Spleen (tissue), 11 donors: Measurements from ENCODE around the gene QRFP. TPM values are rescaled to one million over a fixed set of nuclear protein-coding genes. Genes with fewer than 3 reads are reported as not detected.

Experiments used
- DNase-seq: peaks from one replicate; pipeline ENCODE4 v3.0.0-alpha.2; 2020
- H3K27ac ChIP-seq, 8 donors: fragments of 200-600 bp; sonication (generic) in 7 of 8; 1 replicate in 4 of 8; 2 replicates in 4 of 8; pipeline versions ENCODE4 v1.5.0 to v1.8.0; 2016 to 2021; ENCODE audit warnings: inconsistent platforms in 4 of 8, mild to moderate bottlenecking in 4 of 8, moderate library complexity in 1 of 8
- H3K27me3 ChIP-seq, 7 donors: fragments of 200-600 bp; sonication (generic) in 6 of 7; replicated peaks in 1 of 7; 1 replicate in 4 of 7; 2 replicates in 3 of 7; pipeline versions ENCODE4 v1.5.0 to v1.8.0; 2016 to 2021; ENCODE audit warnings: inconsistent platforms in 3 of 7, mild to moderate bottlenecking in 1 of 7
- H3K36me3 ChIP-seq, 6 donors: fragments of 200-600 bp; sonication (generic) in 5 of 6; 1 replicate in 4 of 6; 2 replicates in 2 of 6; pipeline versions ENCODE4 v1.5.0 to v1.8.0; 2016 to 2021; ENCODE audit warnings: inconsistent platforms in 2 of 6
- H3K4me1 ChIP-seq, 6 donors: fragments of 200-600 bp; sonication (generic) in 5 of 6; 1 replicate in 3 of 6; 2 replicates in 3 of 6; pipeline versions ENCODE4 v1.5.0 to v1.8.0; 2016 to 2021; ENCODE audit warnings: inconsistent platforms in 3 of 6
- H3K4me3 ChIP-seq, 8 donors: fragments of 200-600 bp; sonication (generic) in 7 of 8; 1 replicate in 4 of 8; 2 replicates in 4 of 8; pipeline versions ENCODE4 v1.5.0 to v1.8.0; 2016 to 2021; ENCODE audit warnings: inconsistent platforms in 4 of 8, mild to moderate bottlenecking in 4 of 8, moderate library complexity in 2 of 8
- H3K9me3 ChIP-seq, 8 donors: fragments of 200-600 bp; sonication (generic) in 7 of 8; 1 replicate in 4 of 8; 2 replicates in 4 of 8; pipeline versions ENCODE4 v1.5.0 to v1.8.0; 2016 to 2021; ENCODE audit warnings: inconsistent platforms in 4 of 8
- CTCF ChIP-seq, 11 experiments: fragments of 200-600 bp in 7 of 11; fragments of 450-650 bp in 4 of 11; sonication (generic) in 4 of 11; IDR thresholded peaks in 8 of 11; conservative IDR thresholded peaks in 3 of 11; 1 replicate in 7 of 11; 2 replicates in 4 of 11; pipeline versions ENCODE4 v1.4.0 to v1.8.0; 2016 to 2021; ENCODE audit warnings: antibody characterized with exemption in 11 of 11, inconsistent platforms in 4 of 11, mild to moderate bottlenecking in 1 of 11
- POLR2A ChIP-seq, 3 donors: fragments of 450-650 bp; IDR thresholded peaks; one replicate each; pipeline ENCODE4 v1.5.1; 2017; ENCODE audit warnings: antibody characterized with exemption in 3 of 3, mild to moderate bottlenecking in 1 of 3
- POLR2AphosphoS5 ChIP-seq, 3 donors: sonication (generic); formaldehyde crosslinking; IDR thresholded peaks; one replicate each; pipeline ENCODE4 v1.5.1; 2017; ENCODE audit warnings: antibody characterized with exemption in 3 of 3
- whole genome bisulfite sequencing, 5 donors: extraction: QIAGEN DNeasy Blood & Tissue Kit in 3 of 5; methylation state at CpG; one replicate each; pipeline versions ENCODE4 v1.1.5 to v1.1.7; 2013 to 2018; 5-methylcytosine and 5-hydroxymethylcytosine counted together
- intact Hi-C: fragments of 100-400 bp; cut with DNase I; formaldehyde crosslinking; loops from one replicate; pipeline ENCODE4 v1.15.0; 2023; ENCODE audit warnings: low total_unique reads
- polyA plus RNA-seq, 3 donors: library from polyadenylated mRNA; stranded (reverse); fragments of 200-250 nt; gene quantifications; one replicate each; pipeline ENCODE4 v1.2.1, GENCODE V29; 2013
- total RNA-seq, 7 donors: library from RNA; depleted of rRNA in 3 of 7; stranded (reverse); fragments of >200 nt in 3 of 7; fragmentation: NEBNext Ultra II Directional in 4 of 7; extraction: Animal tissue kit (Norgen Biotek cat#: 25700) in 4 of 7; gene quantifications; one replicate each; pipeline versions ENCODE4 v1.1.0 to v1.2.1, GENCODE V29; 2016 to 2021
- donor health status: healthy with polysubstance abuse.
- donor health status: DM: no; HTN: no; CAD: no; lungs with moderate emphysema.
- donor health status: DM: no; HTN: no; CAD: no.
- donor health status: Bipolar disorder and iron deficiency.
- donor health status: healthy.
- donor health status: DM: no; HTN: no; CAD: no.
- donor health status: DM: yes; HTN: yes; CAD: no.

The QRFP gene
- total and polyA plus RNA-seq, 10 donors = 0.13 to 0.16 TPM; not detected in 8

GRCh38 chr9:130895481-130896232 is 955 bp downstream of the QRFP start:
- H3K4me1 ChIP-seq = peaks cover 0 to 21% (median 10%) of the 10 kb centered on the region in 6 donors
- no peak for DNase-seq
- peaks cover 0 to 29% (median 0%) of the 10 kb centered on the region in 6 donors for H3K36me3 ChIP-seq
- no peaks in the 10 kb centered on the region for H3K9me3 ChIP-seq
- no peak for TF ChIP-seq POLR2A (IDR thresholded peaks at IDR 0.05)
- TF ChIP-seq CTCF (IDR thresholded peaks at IDR 0.05 in 8 of 11, conservative IDR thresholded peaks at IDR 0.05 in 3 of 11) = no peak
- TF ChIP-seq POLR2AphosphoS5 (IDR thresholded peaks at IDR 0.05) = peak in 2 of 3 donors; percentile 17 to 41
- H3K27ac ChIP-seq = no peak overlapping the region
- WGBS, 5 donors = 62 to 79% (median 75%) methylated on average over 17 to 24 of the region's 24 CpGs
- no peak overlapping the region for H3K4me3 ChIP-seq
- intact Hi-C loops = no loop called here
- peaks cover 0 to 25% (median 7%) of the 10 kb centered on the region in 7 donors for H3K27me3 ChIP-seq

DNA sequence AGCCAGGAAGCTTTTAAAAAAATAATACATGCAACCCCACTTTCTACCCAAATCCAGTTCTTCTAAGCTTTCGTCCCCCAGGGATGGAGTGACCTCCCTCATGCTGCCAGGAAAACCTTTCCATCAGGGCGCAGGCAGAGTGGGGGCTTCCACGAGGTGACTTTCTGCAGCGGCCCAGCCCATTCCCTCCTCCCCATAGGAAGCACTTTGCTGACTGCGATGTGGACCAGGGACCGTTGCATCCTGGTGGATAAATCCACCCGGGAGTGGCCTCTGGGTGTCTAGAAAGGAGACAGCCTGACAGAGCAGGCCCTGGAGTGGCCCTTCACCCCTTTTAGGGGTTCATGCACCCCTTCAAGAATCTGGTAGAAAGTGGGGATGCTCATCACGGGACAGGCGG is 1.6 kb downstream of the QRFP start:
- H3K36me3 ChIP-seq = peaks cover 0 to 35% (median 3%) of the 10 kb centered on the region in 6 donors
- peaks cover 0 to 19% (median under 1%) of the 10 kb centered on the region in 7 donors for H3K27me3 ChIP-seq
- peaks cover 0 to 21% (median 10%) of the 10 kb centered on the region in 6 donors for H3K4me1 ChIP-seq
- no peak overlapping the region for H3K4me3 ChIP-seq
- H3K9me3 ChIP-seq = no peaks in the 10 kb centered on the region
- TF ChIP-seq POLR2A (IDR thresholded peaks at IDR 0.05) (no peak), CTCF (IDR thresholded peaks at IDR 0.05 in 8 of 11, conservative IDR thresholded peaks at IDR 0.05 in 3 of 11) (no peak), POLR2AphosphoS5 (IDR thresholded peaks at IDR 0.05) (no peak)
- 76 to 84% (median 82%) methylated on average over 5 to 9 of the region's 9 CpGs for WGBS, 5 donors
- H3K27ac ChIP-seq = no peak overlapping the region
- intact Hi-C loops = no loop called here
- DNase-seq = no peak

- H3K9me3 ChIP-seq = no peaks in the 10 kb centered on the region
- peaks cover 0 to 40% (median 5%) of the 10 kb centered on the region in 6 donors for H3K36me3 ChIP-seq
- H3K4me1 ChIP-seq = peaks cover 0 to 21% (median 10%) of the 10 kb centered on the region in 6 donors
- H3K27ac ChIP-seq = no peak overlapping the region
- TF ChIP-seq POLR2AphosphoS5 (IDR thresholded peaks at IDR 0.05) (no peak), CTCF (IDR thresholded peaks at IDR 0.05 in 8 of 11, conservative IDR thresholded peaks at IDR 0.05 in 3 of 11) (no peak), POLR2A (IDR thresholded peaks at IDR 0.05) (no peak)
- WGBS, 5 donors = 82 to 97% (median 92%) methylated on average over 5 to 7 of the region's 7 CpGs
- no peak overlapping the region for H3K4me3 ChIP-seq
- intact Hi-C loops = no loop called here
- peaks cover 0 to 14% (median 0%) of the 10 kb centered on the region in 7 donors for H3K27me3 ChIP-seq
- no peak for DNase-seq
Measured at GRCh38 chr9:130894546-130894945, 2.1 kb downstream of the QRFP start.
